NCI-H524 (cell line): ENCODE results near the gene UST.

Source experiments
- DNase-seq, 2 experiments: peaks; one replicate each; lab custom pipeline; 2025; lab: John Stamatoyannopoulos, UW

Gene UST

DNA sequence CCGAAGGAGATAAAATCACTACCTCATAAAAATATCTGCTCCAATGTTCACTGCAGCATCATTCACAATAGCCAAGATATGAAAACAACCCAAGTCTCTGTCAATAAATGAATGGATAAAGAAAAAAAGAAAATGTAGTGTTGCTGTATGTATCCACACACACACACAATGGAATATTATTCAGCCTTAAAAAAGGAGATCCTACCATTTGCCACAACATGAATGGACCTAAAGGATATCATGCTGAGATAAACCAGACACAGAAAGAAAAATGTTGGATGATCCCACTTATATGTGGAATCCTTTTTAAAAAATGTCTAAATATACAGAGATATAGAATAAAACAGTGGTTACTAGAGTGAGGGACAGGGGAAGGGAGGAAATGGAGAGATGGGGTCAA lies 378.5 kb downstream of the UST start:
- no peak for DNase-seq
